Brain microvascular endothelial cell (primary cell): Measurements from ENCODE around the gene UTF1.

Experiments used
- DNase-seq: peaks from one replicate; pipeline ENCODE4 v3.0.0-alpha.2; 2020
- H3K27ac ChIP-seq: fragments of 250-450 bp; sonication (Bioruptor Pico); 2 replicates; pipeline ENCODE4 v1.5.1; 2020; ENCODE audit warnings: mild to moderate bottlenecking, moderate library complexity
- H3K27me3 ChIP-seq: fragments of 250-450 bp; sonication (Bioruptor Pico); replicated peaks from 2 replicates; pipeline ENCODE4 v1.5.1; 2020; ENCODE audit warnings: mild to moderate bottlenecking
- H3K36me3 ChIP-seq: fragments of 250-450 bp; sonication (Bioruptor Pico); replicated peaks from 2 replicates; pipeline ENCODE4 v1.5.1; 2020; ENCODE audit warnings: mild to moderate bottlenecking
- H3K4me3 ChIP-seq: 2 replicates; pipeline ENCODE4 v1.5.1; 2011; ENCODE audit warnings: low read depth, mild to moderate bottlenecking, control low read depth, low read length, moderate library complexity
- in situ Hi-C: cut with HindIII; loops from 2 replicates; pipeline ENCODE4 v1.10.0; 2017; ENCODE audit warnings: low sequenced_read_pairs, low pct_ligation_motif_present
- TF ChIP-seq, protein P1 (sequence below): IDR thresholded peaks from 2 replicates; pipeline ENCODE4 v1.5.1; 2011; ENCODE audit warnings: low read depth, mild to moderate bottlenecking, moderate library complexity, low read length, control low read depth, inconsistent platforms; ENCODE audit errors: missing control alignments

UTF1 gene

DNA sequence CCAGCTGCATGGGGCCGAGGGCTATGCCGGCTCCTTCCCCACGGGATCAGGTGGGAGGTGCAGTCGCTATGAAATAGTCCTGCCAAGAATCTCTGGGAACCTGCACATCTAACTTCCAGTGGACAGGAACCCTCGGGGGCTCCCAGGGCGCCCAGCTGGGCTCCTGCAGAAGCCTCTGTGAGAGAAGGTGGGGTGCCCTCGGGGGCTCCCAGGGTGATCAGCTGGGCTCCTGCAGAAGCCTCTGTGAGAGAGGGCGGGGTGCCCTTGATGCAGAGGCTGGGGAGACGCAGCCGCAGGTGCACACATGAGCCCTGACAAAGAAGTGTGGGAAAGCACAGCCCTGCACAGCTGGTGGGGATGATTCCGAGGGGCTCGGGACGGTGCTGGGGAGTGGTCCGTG, 13.6 kb downstream of the UTF1 start:
- Histone ChIP-seq H3K4me3 (no peak overlapping the region), H3K27me3 (peaks cover 17% of the 10 kb centered on the region), H3K36me3 (no peaks in the 10 kb centered on the region), H3K27ac (no peak overlapping the region)
- TF ChIP-seq, protein P1, sequence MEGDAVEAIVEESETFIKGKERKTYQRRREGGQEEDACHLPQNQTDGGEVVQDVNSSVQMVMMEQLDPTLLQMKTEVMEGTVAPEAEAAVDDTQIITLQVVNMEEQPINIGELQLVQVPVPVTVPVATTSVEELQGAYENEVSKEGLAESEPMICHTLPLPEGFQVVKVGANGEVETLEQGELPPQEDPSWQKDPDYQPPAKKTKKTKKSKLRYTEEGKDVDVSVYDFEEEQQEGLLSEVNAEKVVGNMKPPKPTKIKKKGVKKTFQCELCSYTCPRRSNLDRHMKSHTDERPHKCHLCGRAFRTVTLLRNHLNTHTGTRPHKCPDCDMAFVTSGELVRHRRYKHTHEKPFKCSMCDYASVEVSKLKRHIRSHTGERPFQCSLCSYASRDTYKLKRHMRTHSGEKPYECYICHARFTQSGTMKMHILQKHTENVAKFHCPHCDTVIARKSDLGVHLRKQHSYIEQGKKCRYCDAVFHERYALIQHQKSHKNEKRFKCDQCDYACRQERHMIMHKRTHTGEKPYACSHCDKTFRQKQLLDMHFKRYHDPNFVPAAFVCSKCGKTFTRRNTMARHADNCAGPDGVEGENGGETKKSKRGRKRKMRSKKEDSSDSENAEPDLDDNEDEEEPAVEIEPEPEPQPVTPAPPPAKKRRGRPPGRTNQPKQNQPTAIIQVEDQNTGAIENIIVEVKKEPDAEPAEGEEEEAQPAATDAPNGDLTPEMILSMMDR: no peak
- DNase-seq: no peak
- in situ Hi-C loops: no loop called here

DNA sequence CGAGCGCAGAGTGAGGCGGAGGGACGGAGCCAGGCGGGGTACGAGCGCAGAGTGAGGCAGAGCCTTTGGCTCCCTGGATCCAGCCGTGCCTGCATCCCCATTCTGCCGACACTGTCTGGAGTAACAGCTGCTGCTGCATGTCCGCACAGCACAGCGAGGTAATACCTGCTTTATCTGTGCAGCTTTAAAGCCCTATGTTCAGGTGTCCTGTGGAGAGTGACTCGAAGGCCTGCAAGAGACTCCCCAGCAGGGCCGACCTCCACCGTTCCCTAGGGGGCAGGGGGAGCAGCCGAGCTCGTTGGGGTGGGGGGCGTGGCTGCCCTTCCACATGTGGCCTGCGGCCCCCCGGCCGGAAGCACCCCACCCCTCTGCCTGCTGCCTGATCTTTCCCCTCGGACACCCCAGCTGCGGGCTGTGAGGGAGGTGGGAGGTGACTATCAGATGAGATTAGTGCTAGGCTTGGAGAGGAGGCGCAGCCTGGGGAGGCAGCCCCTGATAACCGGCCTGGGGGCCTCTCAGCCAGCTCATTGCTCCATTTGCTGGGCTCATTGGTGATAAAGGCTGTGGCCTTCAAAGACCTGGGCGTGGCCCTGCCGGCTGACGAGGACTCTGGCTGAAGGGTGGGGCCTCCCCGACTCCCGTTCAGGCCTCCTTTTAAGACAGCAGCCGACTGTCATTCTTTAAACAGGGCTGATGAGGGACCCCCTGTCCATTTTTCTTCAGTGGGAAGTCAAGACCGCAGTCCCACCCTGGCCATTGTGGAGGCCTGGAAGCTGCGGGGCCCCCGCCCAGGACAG, 15.6 kb downstream of the UTF1 start:
- TF ChIP-seq, protein P1: no peak
- H3K27me3 ChIP-seq: peaks cover 16% of the 10 kb centered on the region
- H3K36me3 ChIP-seq: no peaks in the 10 kb centered on the region
- no peak for DNase-seq
- no peak overlapping the region for H3K4me3 ChIP-seq
- in situ Hi-C loops: no loop called here
- no peak overlapping the region for H3K27ac ChIP-seq

DNA sequence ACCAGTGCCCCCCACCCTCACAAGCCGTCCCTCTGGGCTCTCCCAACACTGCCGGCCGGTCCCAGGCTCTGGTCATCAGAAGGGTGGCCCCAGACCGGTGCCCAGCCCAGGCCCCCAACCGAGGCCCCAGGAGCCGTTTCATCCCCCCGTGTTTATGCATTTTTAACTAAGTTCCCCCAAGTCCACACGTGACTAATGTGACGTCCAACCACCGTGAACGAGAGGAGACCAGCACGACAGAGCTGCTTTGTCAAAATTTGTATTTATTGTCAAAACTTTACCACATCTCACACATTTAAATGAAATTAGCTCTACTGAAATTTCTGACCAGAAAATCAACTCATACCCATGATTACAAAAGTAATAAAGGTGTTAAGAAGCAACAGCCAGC, 16.2 kb downstream of the UTF1 start:
- Histone ChIP-seq H3K36me3 (no peaks in the 10 kb centered on the region), H3K27me3 (peaks cover 19% of the 10 kb centered on the region), H3K4me3 (no peak overlapping the region), H3K27ac (no peak overlapping the region)
- TF ChIP-seq, protein P1: no peak
- in situ Hi-C loops: no loop called here
- no peak for DNase-seq

DNA sequence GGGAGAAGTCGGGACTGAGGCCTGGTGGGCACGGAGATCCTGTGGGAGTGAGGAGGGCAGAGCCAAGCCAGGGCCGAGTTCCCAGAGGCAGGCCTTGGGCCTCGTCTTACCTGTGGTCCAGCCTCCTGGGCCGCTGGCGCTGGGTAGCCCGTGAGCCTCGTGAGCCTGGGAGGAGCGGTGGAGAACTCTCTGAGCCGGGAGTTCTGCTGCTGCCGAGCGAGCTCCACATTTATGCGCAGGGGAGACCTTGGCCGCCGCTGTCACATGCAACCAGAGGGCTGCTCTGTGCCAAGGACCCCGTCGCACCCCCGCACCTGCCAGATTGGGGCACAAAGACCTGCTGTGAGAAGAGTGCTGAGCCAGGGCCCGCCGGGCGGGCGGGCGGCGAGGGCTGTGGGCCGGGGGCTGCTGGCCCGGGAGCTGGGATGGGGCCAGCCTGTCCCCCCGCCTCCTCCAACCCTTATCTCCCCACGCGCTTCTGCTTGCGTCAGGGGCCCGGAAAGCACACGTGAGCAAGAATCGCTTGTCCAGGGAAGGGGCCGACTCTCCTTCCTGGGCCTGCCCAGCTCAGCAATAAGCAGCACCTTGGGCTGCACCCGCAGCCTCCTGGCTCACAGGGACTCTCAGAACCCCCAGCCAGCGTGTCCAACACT, 17.8 kb downstream of the UTF1 start:
- no peak overlapping the region for H3K4me3 ChIP-seq
- TF ChIP-seq, protein P1: no peak
- in situ Hi-C loops: no loop called here
- no peaks in the 10 kb centered on the region for H3K36me3 ChIP-seq
- no peak for DNase-seq
- H3K27me3 ChIP-seq: peaks cover 17% of the 10 kb centered on the region
- no peak overlapping the region for H3K27ac ChIP-seq

DNA sequence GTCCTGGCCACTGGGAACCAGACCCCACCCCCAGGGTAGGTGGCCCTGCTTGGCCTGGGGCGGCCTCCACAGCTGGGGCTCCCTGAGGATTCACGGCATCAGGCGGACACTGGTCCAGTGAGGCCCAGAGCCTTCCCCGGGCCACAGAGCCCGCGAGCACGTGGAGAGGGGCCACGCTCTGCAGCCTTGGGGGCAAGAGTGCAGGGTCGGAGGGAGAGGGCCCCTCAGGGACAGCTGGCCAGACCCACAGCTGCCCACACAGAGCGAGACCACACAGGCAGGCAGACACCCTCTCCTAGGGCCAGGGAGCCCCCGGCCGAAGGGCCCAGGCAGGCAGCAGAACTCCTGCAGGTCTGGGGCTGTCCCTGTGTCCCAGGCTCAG, 18.3 kb downstream of the UTF1 start:
- H3K27me3 ChIP-seq: peaks cover 17% of the 10 kb centered on the region
- in situ Hi-C loops: no loop called here

More for the DNA sequence above, 18.3 kb downstream of the UTF1 start:
- TF ChIP-seq, protein P1: no peak
- no peak overlapping the region for H3K4me3 ChIP-seq
- H3K36me3 ChIP-seq: no peaks in the 10 kb centered on the region
- DNase-seq: no peak
- H3K27ac ChIP-seq: no peak overlapping the region
